Activated B cell treated with CpG ODN at 0.5 μM for 24 hours (primary cell): ENCODE data around the gene PPTC7. TPM values are rescaled to one million over a fixed set of nuclear protein-coding genes. Genes with fewer than 3 reads are reported as not detected.
A peak's percentile ranks its signal among the peaks of the same experiment; 100 is the strongest.

Source experiments
- ATAC-seq: fragments of 200-7000 bp; cut with Tn5 transposase; one replicate; pipeline ENCODE4 v1.10.0; 2021; ENCODE audit warnings: low read depth, mild to moderate bottlenecking, moderate library complexity
- CTCF ChIA-PET: fragments of 350-600 bp; sonication (Branson Sonifier 250); formaldehyde crosslinking; loops from one replicate; lab custom pipeline; 2021; ENCODE audit warnings: antibody characterized with exemption; lab: Charles Lee
- POLR2A ChIA-PET: fragments of 350-600 bp; sonication (Branson Sonifier 250); formaldehyde crosslinking; loops from one replicate; lab custom pipeline; 2021; ENCODE audit warnings: antibody characterized with exemption; lab: Charles Lee
- DNase-seq: peaks from one replicate; pipeline ENCODE4 v3.0.0; 2022
- H3K27ac Mint-ChIP-seq: one replicate; pipeline ENCODE4 v1.8.0; 2020; ENCODE audit warnings: mixed read lengths
- H3K27me3 Mint-ChIP-seq: one replicate; pipeline ENCODE4 v1.8.0; 2021; ENCODE audit warnings: mixed read lengths
- H3K36me3 Mint-ChIP-seq: one replicate; pipeline ENCODE4 v1.8.0; 2021; ENCODE audit warnings: low read depth, mixed read lengths
- H3K4me1 Mint-ChIP-seq: one replicate; pipeline ENCODE4 v1.8.0; 2021; ENCODE audit warnings: mixed read lengths
- H3K4me3 Mint-ChIP-seq: one replicate; pipeline ENCODE4 v1.8.0; 2020; ENCODE audit warnings: mild to moderate bottlenecking, mixed read lengths
- H3K9me3 Mint-ChIP-seq: one replicate; pipeline ENCODE4 v1.8.0; 2020; ENCODE audit warnings: mixed read lengths
- CTCF ChIP-seq: fragments of 200-600 bp; IDR thresholded peaks from one replicate; pipeline ENCODE4 v1.8.0; 2022; ENCODE audit warnings: antibody characterized with exemption, mild to moderate bottlenecking
- intact Hi-C: fragments of 100-400 bp; cut with micrococcal nuclease; formaldehyde crosslinking; loops from one replicate; pipeline ENCODE4 v1.15.1; 2024
- total RNA-seq: library from RNA; stranded (reverse); gene quantifications from 2 replicates; pipeline ENCODE4 v1.2.3, GENCODE V29; 2022

PPTC7 gene
- total RNA-seq, 1 donor from 2014 or later: 40.8 TPM

DNA sequence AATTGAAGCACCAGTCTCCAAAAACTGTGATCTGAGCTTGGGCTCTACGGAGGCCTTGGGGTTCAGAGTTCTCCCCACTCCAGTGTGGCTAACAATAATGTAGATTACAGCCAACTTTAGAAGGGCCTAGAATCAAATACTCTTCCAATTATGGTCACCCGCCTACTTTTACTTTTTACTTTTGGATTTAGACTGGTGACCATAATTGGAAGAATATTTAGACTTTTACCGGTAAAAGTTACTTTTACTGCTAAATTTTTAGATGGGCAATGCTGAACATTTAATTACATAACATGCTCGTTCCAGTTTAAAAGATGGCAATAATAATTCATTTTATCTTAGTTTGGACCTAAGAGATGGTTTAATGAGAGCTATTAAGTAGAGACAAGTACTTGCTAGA lies 39.2 kb downstream of the PPTC7 start:
- intact Hi-C loops: loop anchor here (5.0 kb wide), 1 partner anchor 33 kb away; no protein-coding TSS in a partner anchor
- Mint-ChIP-seq H3K4me3 (peak overlapping the region; percentile 9), H3K27me3 (no peaks in the 10 kb centered on the region), H3K4me1 (peaks cover 38% of the 10 kb centered on the region), H3K9me3 (no peaks in the 10 kb centered on the region), H3K27ac (peak overlapping the region; percentile 72), H3K36me3 (peaks cover 78% of the 10 kb centered on the region)
- DNase-seq: no peak
- ChIA-PET CTCF (interaction anchor here (1.0 to 1.8 kb wide), 3 partner anchors 56 to 94 kb away, joined by 3 to 10 read pairs (median 5); partner anchors contain the start of gene ARPC3), POLR2A (interaction anchor here (1.0 to 1.1 kb wide), 3 partner anchors 12 to 263 kb away, joined by 3 to 5 read pairs (median 3); partner anchors contain the start of gene ARPC3)
- ATAC-seq: no peak
- no peak for TF ChIP-seq CTCF

DNA sequence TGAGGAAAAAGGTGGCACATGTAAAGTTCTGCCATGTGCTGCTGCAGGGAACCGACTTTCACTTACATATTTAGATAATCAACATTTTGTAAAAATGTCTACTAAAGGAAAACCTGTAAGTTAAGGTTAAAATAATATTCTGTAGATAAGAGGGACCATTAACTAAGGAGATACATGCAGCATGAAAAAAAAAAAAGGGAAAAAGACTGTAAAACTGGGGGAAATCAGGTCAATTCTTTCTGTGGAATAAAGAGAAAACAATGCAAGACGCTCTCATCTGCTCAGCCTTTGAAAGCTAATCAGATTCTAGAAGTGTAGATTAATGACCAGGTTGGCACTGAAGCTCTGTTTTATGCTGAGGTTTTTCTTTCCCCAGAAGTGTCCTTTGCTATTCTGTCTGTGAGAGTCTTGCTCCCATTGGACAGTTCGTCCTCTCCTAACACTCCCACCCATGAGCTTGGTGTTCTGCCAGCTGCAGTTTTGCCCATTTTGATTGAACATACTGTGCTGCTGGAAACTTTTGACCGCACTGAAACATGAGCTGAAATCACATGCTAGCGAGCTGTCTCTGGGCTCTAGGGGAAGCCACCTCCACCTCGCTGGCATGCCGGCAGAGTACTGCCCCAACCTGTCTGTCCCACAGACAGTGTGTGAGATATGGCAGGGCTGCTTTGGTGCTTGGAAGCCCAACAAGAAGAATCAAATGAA lies 39.7 kb downstream of the PPTC7 start:
- ChIA-PET POLR2A (interaction anchor here (0.8 to 1.1 kb wide), 4 partner anchors 12 to 263 kb away, joined by 3 to 5 read pairs (median 3); partner anchors contain the start of genes ARPC3, RAD9B and VPS29), CTCF (interaction anchor here (0.7 to 1.8 kb wide), 5 partner anchors 57 to 94 kb away, joined by 3 to 10 read pairs (median 4); partner anchors contain the start of genes ARPC3 and FAM216A)
- TF ChIP-seq CTCF: no peak
- peak; percentile 42 for ATAC-seq
- no peak for DNase-seq
- H3K9me3 Mint-ChIP-seq: no peaks in the 10 kb centered on the region
- peak overlapping the region; percentile 72 for H3K27ac Mint-ChIP-seq
- H3K27me3 Mint-ChIP-seq: no peaks in the 10 kb centered on the region
- H3K4me3 Mint-ChIP-seq: peak overlapping the region; percentile 9
- H3K36me3 Mint-ChIP-seq: peaks cover 78% of the 10 kb centered on the region
- intact Hi-C loops: loop anchor here (5.0 kb wide), 1 partner anchor 34 kb away; no protein-coding TSS in a partner anchor
- peaks cover 39% of the 10 kb centered on the region for H3K4me1 Mint-ChIP-seq

DNA sequence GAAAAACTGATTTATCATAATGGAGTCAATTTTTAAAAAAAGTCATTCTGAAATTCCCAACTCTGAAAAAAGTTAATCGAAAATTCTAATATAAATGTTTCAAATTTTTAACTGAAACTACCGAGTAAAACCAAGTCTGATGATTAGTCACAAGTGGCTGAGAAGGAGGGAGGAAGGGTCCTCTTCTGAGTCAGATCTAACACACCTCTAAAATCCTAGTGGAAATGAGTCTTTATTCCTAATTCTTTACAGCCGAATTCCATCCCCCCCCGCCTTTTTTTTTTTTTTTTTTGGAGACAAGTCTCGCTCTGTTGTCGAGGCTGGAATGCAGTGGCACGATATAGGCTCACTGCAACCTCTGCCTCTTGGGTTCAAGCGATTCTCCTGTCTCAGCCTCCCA lies 43.1 kb downstream of the PPTC7 start:
- H3K36me3 Mint-ChIP-seq: peaks cover 82% of the 10 kb centered on the region
- H3K27ac Mint-ChIP-seq: no peak overlapping the region
- CTCF ChIA-PET: interaction anchor here (1.8 kb wide), 1 partner anchor 60 kb away, joined by 4 read pairs; no protein-coding TSS in a partner anchor

GRCh38 chr12:110538869-110539622 lies 44.1 kb downstream of the PPTC7 start:
- CTCF ChIA-PET: interaction anchor here (1.8 kb wide), 1 partner anchor 61 kb away, joined by 4 read pairs; no protein-coding TSS in a partner anchor
- Mint-ChIP-seq H3K27me3 (no peaks in the 10 kb centered on the region), H3K4me1 (peaks cover 23% of the 10 kb centered on the region), H3K4me3 (no peak overlapping the region), H3K9me3 (no peaks in the 10 kb centered on the region), H3K36me3 (peaks cover 83% of the 10 kb centered on the region), H3K27ac (no peak overlapping the region)
- no peak for DNase-seq
- intact Hi-C loops: no loop called here
- POLR2A ChIA-PET: interaction anchor here (1.7 kb wide), 1 partner anchor 89 kb away, joined by 5 read pairs; the partner anchor contains the start of gene ARPC3
- ATAC-seq: no peak
- TF ChIP-seq CTCF: no peak

More for the DNA sequence above, 43.1 kb downstream of the PPTC7 start:
- intact Hi-C loops: loop anchor here (5.0 kb wide), 1 partner anchor 37 kb away; no protein-coding TSS in a partner anchor
- H3K9me3 Mint-ChIP-seq: no peaks in the 10 kb centered on the region
- H3K4me3 Mint-ChIP-seq: no peak overlapping the region
- POLR2A ChIA-PET: interaction anchor here (0.6 to 1.7 kb wide), 2 partner anchors 37 to 90 kb away, joined by 5 to 6 read pairs; partner anchors contain the start of gene ARPC3
- peaks cover 23% of the 10 kb centered on the region for H3K4me1 Mint-ChIP-seq
- no peak for ATAC-seq
- no peaks in the 10 kb centered on the region for H3K27me3 Mint-ChIP-seq
- TF ChIP-seq CTCF: no peak
- no peak for DNase-seq
